KBM-7 (cell line): ENCODE data around the gene HS3ST3A1.

Experiments
- DNase-seq: peaks from one replicate; pipeline ENCODE4 v3.0.0-alpha.2; 2015
- in situ Hi-C: fragments of 300-500 bp; cut with MboI; formaldehyde crosslinking; loops from 2 replicates; pipeline ENCODE4 v1.14.3; 2020; ENCODE audit warnings: low sequenced_read_pairs, low pct_unique_long_range_greater_than_20kb, mixed read lengths

The HS3ST3A1 gene

GRCh38 chr17:13601776-13602551 lies at the start of gene HS3ST3A1:
Gene HS3ST3A1 (minus strand): TSS chr17:13601929. CDS start chr17:13601129, 800 bp downstream.
- peak; percentile 86 for DNase-seq
- in situ Hi-C loops: loop anchor here (25.0 kb wide), 1 partner anchor 1310 kb away; no protein-coding TSS in a partner anchor

- no peak for DNase-seq
- in situ Hi-C loops: no loop called here
Observed at GRCh38 chr17:13650096-13650675, 48.5 kb upstream of the HS3ST3A1 start.

- in situ Hi-C loops: no loop called here
- no peak for DNase-seq
Observed at GRCh38 chr17:13647543-13648021, 45.9 kb upstream of the HS3ST3A1 start.

- no peak for DNase-seq
- in situ Hi-C loops: no loop called here
Observed at GRCh38 chr17:13646969-13647542, 45.3 kb upstream of the HS3ST3A1 start.

GRCh38 chr17:13646411-13646810 lies 44.7 kb upstream of the HS3ST3A1 start:
- in situ Hi-C loops: no loop called here
- DNase-seq: no peak

GRCh38 chr17:13643180-13643579 lies 41.5 kb upstream of the HS3ST3A1 start:
- in situ Hi-C loops: no loop called here
- DNase-seq: no peak

GRCh38 chr17:13642188-13642587 lies 40.5 kb upstream of the HS3ST3A1 start:
- in situ Hi-C loops: no loop called here
- no peak for DNase-seq

- in situ Hi-C loops: no loop called here
- no peak for DNase-seq
Observed at GRCh38 chr17:13640551-13640950, 38.8 kb upstream of the HS3ST3A1 start.

- in situ Hi-C loops: no loop called here
- DNase-seq: peak; percentile 85
Observed at GRCh38 chr17:13638855-13639458, 37.2 kb upstream of the HS3ST3A1 start.

- no peak for DNase-seq
- in situ Hi-C loops: no loop called here
Observed at GRCh38 chr17:13636951-13637350, 35.2 kb upstream of the HS3ST3A1 start.

GRCh38 chr17:13635951-13636350 lies 34.2 kb upstream of the HS3ST3A1 start:
- in situ Hi-C loops: no loop called here
- DNase-seq: no peak

- in situ Hi-C loops: no loop called here
- DNase-seq: no peak
Observed at GRCh38 chr17:13634021-13634420, 32.3 kb upstream of the HS3ST3A1 start.

- in situ Hi-C loops: no loop called here
- no peak for DNase-seq
Observed at GRCh38 chr17:13631529-13631928, 29.8 kb upstream of the HS3ST3A1 start.

GRCh38 chr17:13626703-13627102 lies 25.0 kb upstream of the HS3ST3A1 start:
- no peak for DNase-seq

GRCh38 chr17:13619462-13619861 lies 17.7 kb upstream of the HS3ST3A1 start:
- in situ Hi-C loops: loop anchor here (25.0 kb wide), 1 partner anchor 1293 kb away; no protein-coding TSS in a partner anchor
- no peak for DNase-seq

More at GRCh38 chr17:13626703-13627102, 25.0 kb upstream of the HS3ST3A1 start:
- in situ Hi-C loops: no loop called here

- no peak for DNase-seq
- in situ Hi-C loops: loop anchor here (25.0 kb wide), 1 partner anchor 1296 kb away; no protein-coding TSS in a partner anchor
Observed at GRCh38 chr17:13616031-13616430, 14.3 kb upstream of the HS3ST3A1 start.

GRCh38 chr17:13609941-13610340 lies 8.2 kb upstream of the HS3ST3A1 start:
- in situ Hi-C loops: loop anchor here (25.0 kb wide), 1 partner anchor 1302 kb away; no protein-coding TSS in a partner anchor

GRCh38 chr17:13601322-13601775 lies 380 bp downstream of the HS3ST3A1 start:
- in situ Hi-C loops: loop anchor here (25.0 kb wide), 1 partner anchor 1311 kb away; no protein-coding TSS in a partner anchor
- DNase-seq: no peak

More at GRCh38 chr17:13609941-13610340, 8.2 kb upstream of the HS3ST3A1 start:
- DNase-seq: no peak
